GM19324 (cell line): ENCODE measurements around the gene PCK2.

Source experiments
- ATAC-seq: cut with Tn5 transposase; IDR thresholded peaks from one replicate; pipeline ENCODE4 v1.9.1; 2021; ENCODE audit warnings: mild to moderate bottlenecking, moderate library complexity; ENCODE audit not compliant: unreplicated experiment, low FRiP score

PCK2 gene

GRCh38 chr14:24132976-24133375, 38.9 kb downstream of the PCK2 start:
- no peak for ATAC-seq

- ATAC-seq = no peak
Measured at GRCh38 chr14:24133735-24134134, 39.6 kb downstream of the PCK2 start.

- ATAC-seq = no peak
Measured at GRCh38 chr14:24135584-24135833, 41.4 kb downstream of the PCK2 start.

GRCh38 chr14:24135834-24136683, 41.9 kb downstream of the PCK2 start, which contains the start of gene PSME1:
TSS of gene PSME1 (plus strand) at chr14:24136194. CDS start at chr14:24136263, 69 bp downstream.
- peak; percentile 93 for ATAC-seq

GRCh38 chr14:24136684-24137528, 42.8 kb downstream of the PCK2 start:
- no peak for ATAC-seq

GRCh38 chr14:24137529-24138395, 43.7 kb downstream of the PCK2 start:
- ATAC-seq = no peak

- ATAC-seq = no peak
Measured at GRCh38 chr14:24138396-24139271, 44.5 kb downstream of the PCK2 start.

GRCh38 chr14:24139272-24139934, 45.3 kb downstream of the PCK2 start:
- ATAC-seq = no peak

GRCh38 chr14:24141097-24141880, 47.2 kb downstream of the PCK2 start, which contains the start of gene EMC9:
TSS of gene EMC9 (minus strand) at chr14:24141591. CDS start at chr14:24141304, 287 bp downstream.
- peak; percentile 89 for ATAC-seq

- no peak for ATAC-seq
Measured at GRCh38 chr14:24143511-24143910, 49.4 kb downstream of the PCK2 start.

- no peak for ATAC-seq
Measured at GRCh38 chr14:24144451-24144850, 50.3 kb downstream of the PCK2 start.

GRCh38 chr14:24145219-24145618, 51.1 kb downstream of the PCK2 start:
- ATAC-seq = no peak

- no peak for ATAC-seq
Measured at GRCh38 chr14:24145690-24146452, 51.8 kb downstream of the PCK2 start.

- peak; percentile 71 for ATAC-seq
Measured at GRCh38 chr14:24146453-24146977, 52.4 kb downstream of the PCK2 start, which contains the start of gene PSME2. TSS of gene PSME2 (minus strand) at chr14:24146610. CDS start at chr14:24146581, 29 bp downstream.

- peak; percentile 85 for ATAC-seq
Measured at GRCh38 chr14:24146978-24147760, 53.1 kb downstream of the PCK2 start, which contains the start of gene RNF31. TSS of gene RNF31 (plus strand) at chr14:24147498. CDS start at chr14:24147699, 201 bp downstream.

GRCh38 chr14:24147761-24148428, 53.8 kb downstream of the PCK2 start:
- peak; percentile 0 for ATAC-seq
